GM10266 (cell line): ENCODE results near the gene CPA5.

Source experiments
- DNase-seq: peaks from one replicate; pipeline ENCODE4 v3.0.0; 2012; ENCODE audit errors: extremely low spot score
- CTCF ChIP-seq: IDR thresholded peaks from 2 replicates; pipeline ENCODE4 v1.5.1; 2012; ENCODE audit warnings: mild to moderate bottlenecking, low read depth; ENCODE audit not compliant: control insufficient read depth, insufficient read depth; ENCODE audit errors: missing control alignments

The CPA5 gene

GRCh38 chr7:130410868-130411541 is 66.4 kb downstream of the CPA5 start:
- DNase-seq, result no peak
- no peak for TF ChIP-seq CTCF

- TF ChIP-seq CTCF, result no peak
- DNase-seq, result no peak
Observed at GRCh38 chr7:130413201-130413600, 68.6 kb downstream of the CPA5 start.

DNA sequence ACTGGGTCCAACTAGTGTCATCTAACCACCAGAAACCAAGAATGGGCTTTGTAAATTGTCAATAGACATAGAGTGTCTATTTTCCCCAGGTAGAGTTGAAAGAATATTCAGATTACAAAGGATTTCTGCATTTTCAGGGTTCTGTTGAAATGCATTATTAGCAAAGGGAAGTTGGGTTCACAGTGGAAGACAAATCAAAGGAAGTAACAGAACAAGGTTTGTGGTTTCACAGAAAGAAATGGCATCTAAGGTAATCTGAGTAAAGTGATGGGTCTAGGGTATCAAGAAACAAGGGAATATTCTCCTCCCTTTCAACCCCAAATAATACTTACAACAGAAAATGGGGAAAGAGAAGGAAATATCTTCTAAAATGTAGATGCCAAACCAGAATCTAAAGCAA is 70.4 kb downstream of the CPA5 start:
- TF ChIP-seq CTCF, result no peak
- no peak for DNase-seq

GRCh38 chr7:130417213-130417612 is 72.6 kb downstream of the CPA5 start:
- no peak for TF ChIP-seq CTCF
- DNase-seq, result no peak

DNA sequence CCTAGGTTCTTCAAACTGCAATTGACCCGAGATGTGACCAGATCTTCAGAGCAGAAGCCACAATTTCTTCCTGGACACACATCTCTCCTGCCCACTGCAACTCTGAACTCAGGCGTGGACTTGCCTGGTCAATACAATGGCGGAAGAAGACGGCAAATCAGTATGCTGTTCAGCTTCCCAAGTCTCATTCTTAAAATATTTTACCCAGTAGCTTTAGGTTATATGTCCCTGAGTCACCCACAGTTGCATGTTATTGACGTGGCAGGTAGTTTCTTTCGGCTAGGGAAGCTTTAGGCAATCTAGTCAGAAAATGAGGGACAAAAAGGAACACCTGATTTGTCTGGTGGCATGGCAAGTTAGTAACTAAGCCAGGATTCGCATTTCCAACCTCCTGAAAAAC is 73.7 kb downstream of the CPA5 start:
- no peak for DNase-seq
- TF ChIP-seq CTCF, result no peak
